MCF 10A (cell line): ENCODE data around the gene HMG20B. TPM values are rescaled to one million over a fixed set of nuclear protein-coding genes. Genes with fewer than 3 reads are reported as not detected.

Source experiments
- BruUV-seq: library from RNA; stranded (reverse); fragments of 400-500 nt; replicated peaks from 2 replicates; lab custom pipeline; 2021; lab: Mats Ljungman, UMichigan
- CTCF ChIA-PET: fragments of 300-600 bp; sonication (Branson Sonifier 250); formaldehyde crosslinking; extraction: SDS; loops from one replicate; lab custom pipeline; 2021; ENCODE audit warnings: antibody characterized with exemption, inconsistent platforms; lab: Yijun Ruan, JAX
- POLR2A ChIA-PET: fragments of 300-600, 350-650 bp; sonication (Branson Sonifier 250); formaldehyde crosslinking; extraction: SDS; loops from one replicate; lab custom pipeline; 2020; ENCODE audit warnings: antibody characterized with exemption, inconsistent platforms; lab: Yijun Ruan, JAX
- DNase-seq: peaks from one replicate; pipeline ENCODE4 v3.0.0-alpha.2; 2018; ENCODE audit not compliant: unreplicated experiment
- H3K27ac Mint-ChIP-seq: one replicate; pipeline ENCODE4 v1.8.0; 2022; ENCODE audit warnings: mild to moderate bottlenecking, low read depth, mixed read lengths; ENCODE audit not compliant: unreplicated experiment
- H3K27me3 Mint-ChIP-seq: one replicate; pipeline ENCODE4 v1.8.0; 2022; ENCODE audit warnings: mixed read lengths; ENCODE audit not compliant: insufficient read depth, unreplicated experiment
- H3K36me3 Mint-ChIP-seq: one replicate; pipeline ENCODE4 v1.8.0; 2022; ENCODE audit warnings: mild to moderate bottlenecking, moderate library complexity, mixed read lengths; ENCODE audit not compliant: insufficient read depth, unreplicated experiment
- H3K4me1 Mint-ChIP-seq: one replicate; pipeline ENCODE4 v1.8.0; 2022; ENCODE audit warnings: mixed read lengths; ENCODE audit not compliant: insufficient read depth, unreplicated experiment
- H3K4me3 Mint-ChIP-seq: one replicate; pipeline ENCODE4 v1.8.0; 2022; ENCODE audit warnings: mild to moderate bottlenecking, moderate library complexity, mixed read lengths; ENCODE audit not compliant: unreplicated experiment
- H3K9me3 Mint-ChIP-seq: one replicate; pipeline ENCODE4 v1.8.0; 2022; ENCODE audit warnings: mixed read lengths; ENCODE audit not compliant: unreplicated experiment
- CTCF ChIP-seq: fragments of 200-600 bp; IDR thresholded peaks from one replicate; pipeline ENCODE4 v1.8.0; 2022; ENCODE audit warnings: antibody characterized with exemption, mild to moderate bottlenecking; ENCODE audit not compliant: unreplicated experiment
- intact Hi-C: fragments of 100-400 bp; cut with micrococcal nuclease; formaldehyde crosslinking; loops from 2 replicates; pipeline ENCODE4 v1.14.1; 2022
- total RNA-seq: library from RNA; stranded (reverse); gene quantifications from 2 replicates; pipeline ENCODE4 v1.2.3, GENCODE V29; 2022

The HMG20B gene
- total RNA-seq, 1 experiment from 2014 or later: 64.7 TPM

- CTCF ChIA-PET: interaction anchor here (0.6 kb wide), 2 partner anchors 22 to 323 kb away, joined by 3 read pairs; no protein-coding TSS in a partner anchor
Observed at GRCh38 chr19:3586127-3586626, 13.4 kb downstream of the HMG20B start.

GRCh38 chr19:3586707-3587346, 14.1 kb downstream of the HMG20B start:
- BruUV-seq: no TSS peak
- no peaks in the 10 kb centered on the region for H3K4me1 Mint-ChIP-seq
- no peak for TF ChIP-seq CTCF
- no peak overlapping the region for H3K4me3 Mint-ChIP-seq
- intact Hi-C loops: no loop called here
- H3K36me3 Mint-ChIP-seq: no peaks in the 10 kb centered on the region
- H3K27ac Mint-ChIP-seq: no peak overlapping the region
- DNase-seq: peak; percentile 29
- ChIA-PET CTCF (interaction anchor here (0.6 kb wide), 2 partner anchors 21 to 278 kb away, joined by 3 read pairs; no protein-coding TSS in a partner anchor), POLR2A (interaction anchor here (1.2 kb wide), 1 partner anchor 13 kb away, joined by 3 read pairs; no protein-coding TSS in a partner anchor)
- no peaks in the 10 kb centered on the region for H3K27me3 Mint-ChIP-seq
- H3K9me3 Mint-ChIP-seq: no peaks in the 10 kb centered on the region

More at GRCh38 chr19:3586127-3586626, 13.4 kb downstream of the HMG20B start:
- Mint-ChIP-seq H3K27ac (no peak overlapping the region), H3K4me3 (no peak overlapping the region), H3K9me3 (no peaks in the 10 kb centered on the region), H3K27me3 (no peaks in the 10 kb centered on the region), H3K4me1 (no peaks in the 10 kb centered on the region), H3K36me3 (no peaks in the 10 kb centered on the region)
- intact Hi-C loops: no loop called here
- peak; percentile 44 for TF ChIP-seq CTCF
- no peak for DNase-seq
- POLR2A ChIA-PET: interaction anchor here (1.2 kb wide), 1 partner anchor 13 kb away, joined by 3 read pairs; no protein-coding TSS in a partner anchor
- no TSS peak for BruUV-seq

- POLR2A ChIA-PET: no interaction called here
- H3K27ac Mint-ChIP-seq: no peak overlapping the region
- no peak for TF ChIP-seq CTCF
Observed at GRCh38 chr19:3589439-3589838, 16.7 kb downstream of the HMG20B start.

GRCh38 chr19:3589949-3590348, 17.2 kb downstream of the HMG20B start:
- no peak for TF ChIP-seq CTCF

More at GRCh38 chr19:3589439-3589838, 16.7 kb downstream of the HMG20B start:
- Mint-ChIP-seq H3K36me3 (no peaks in the 10 kb centered on the region), H3K4me3 (no peak overlapping the region), H3K27me3 (no peaks in the 10 kb centered on the region), H3K4me1 (no peaks in the 10 kb centered on the region), H3K9me3 (no peaks in the 10 kb centered on the region)
- CTCF ChIA-PET: interaction anchor here (1.0 kb wide), 1 partner anchor 11 kb away, joined by 3 read pairs; no protein-coding TSS in a partner anchor
- intact Hi-C loops: no loop called here
- DNase-seq: no peak
- no TSS peak for BruUV-seq

More at GRCh38 chr19:3589949-3590348, 17.2 kb downstream of the HMG20B start:
- no peak overlapping the region for H3K4me3 Mint-ChIP-seq
- H3K27ac Mint-ChIP-seq: no peak overlapping the region
- intact Hi-C loops: no loop called here
- H3K27me3 Mint-ChIP-seq: no peaks in the 10 kb centered on the region
- no peak for DNase-seq
- CTCF ChIA-PET: interaction anchor here (0.7 kb wide), 1 partner anchor 656 kb away, joined by 4 read pairs; no protein-coding TSS in a partner anchor
- no TSS peak for BruUV-seq
- no peaks in the 10 kb centered on the region for H3K4me1 Mint-ChIP-seq
- H3K9me3 Mint-ChIP-seq: no peaks in the 10 kb centered on the region
- H3K36me3 Mint-ChIP-seq: no peaks in the 10 kb centered on the region
- POLR2A ChIA-PET: no interaction called here
